ENCODE data around the gene C22orf39. TPM values are rescaled to one million over a fixed set of nuclear protein-coding genes. Genes with fewer than 3 reads are reported as not detected.

Gene C22orf39
- total RNA-seq: 21.0 and 22.0 TPM in 2 replicates

GRCh38 chr22:19447330-19448075, at the start of gene C22orf39:
Gene C22orf39 (minus strand): TSS chr22:19447711. CDS start chr22:19447688, 23 bp downstream.

GRCh38 chr22:19479355-19480172, 32.1 kb upstream of the C22orf39 start, which contains the start of gene CDC45:
Gene CDC45 (plus strand): TSS chr22:19479920. CDS start chr22:19479969, 49 bp downstream.

GRCh38 chr22:19478901-19479354, 31.4 kb upstream of the C22orf39 start, which contains the start of gene UFD1:
Gene UFD1 (minus strand): TSS chr22:19479193. CDS start chr22:19479085, 108 bp downstream.

GRCh38 chr22:19432133-19432851, 15.2 kb downstream of the C22orf39 start, which contains the start of gene MRPL40:
Gene MRPL40 (plus strand): TSS chr22:19432545. CDS start chr22:19432555, 10 bp downstream.

GRCh38 chr22:19431649-19432132, 15.8 kb downstream of the C22orf39 start, which contains the start of gene HIRA:
Gene HIRA (minus strand): TSS chr22:19431733. CDS start chr22:19431476, 257 bp downstream.

Other genes starting within 250 kb of the C22orf39 start
- 9.6 and 23.6 TPM in 2 replicates for gene CLTCL1, start 156.0 kb downstream of the C22orf39 start, total RNA-seq
- 16.1 and 20.2 TPM in 2 replicates for gene HIRA, start 16.0 kb downstream of the C22orf39 start, total RNA-seq
- gene MRPL40, start 15.2 kb downstream of the C22orf39 start, total RNA-seq: 54.9 and 69.7 TPM in 2 replicates
- 64.3 and 65.6 TPM in 2 replicates for gene UFD1, start 31.5 kb upstream of the C22orf39 start, total RNA-seq
- 1.1 and 3.9 TPM in 2 replicates for gene CDC45, start 32.2 kb upstream of the C22orf39 start, total RNA-seq
- 2.7 and 7.9 TPM in 2 replicates for gene CLDN5, start 76.7 kb upstream of the C22orf39 start, total RNA-seq

Measured in tracheal epithelial cell (primary cell).